DMS79 (cell line): ENCODE results near the gene STAT5B.
"Not testable (repeated sequence)": the region's sequence is repeated elsewhere in the genome, so short reads cannot be mapped to it uniquely, and the experiment has no call there.

Experiments
- DNase-seq: peaks from one replicate; lab custom pipeline; 2025; lab: John Stamatoyannopoulos, UW

The STAT5B gene

GRCh38 chr17:42266918-42267766 is 9.0 kb downstream of the STAT5B start:
- no peak for DNase-seq

- DNase-seq: no peak
These were observed 9.7 kb downstream of the STAT5B start for GRCh38 chr17:42266462-42266861.

GRCh38 chr17:42264366-42264765 is 11.8 kb downstream of the STAT5B start:
- DNase-seq: not testable (repeated sequence)

GRCh38 chr17:42260318-42260717 is 15.9 kb downstream of the STAT5B start:
- DNase-seq: no peak

- no peak for DNase-seq
These were observed 20.7 kb downstream of the STAT5B start for GRCh38 chr17:42255445-42255844.

- no peak for DNase-seq
These were observed 22.6 kb downstream of the STAT5B start for GRCh38 chr17:42253578-42253977.

GRCh38 chr17:42252597-42253550 is 23.3 kb downstream of the STAT5B start:
- no peak for DNase-seq

GRCh38 chr17:42251115-42251514 is 25.1 kb downstream of the STAT5B start:
- DNase-seq: no peak

- no peak for DNase-seq
These were observed 26.3 kb downstream of the STAT5B start for GRCh38 chr17:42249681-42250446.

- no peak for DNase-seq
These were observed 27.6 kb downstream of the STAT5B start for GRCh38 chr17:42248351-42249179.

GRCh38 chr17:42247734-42248133 is 28.5 kb downstream of the STAT5B start:
- DNase-seq: no peak

GRCh38 chr17:42246515-42246914 is 29.7 kb downstream of the STAT5B start:
- DNase-seq: no peak

GRCh38 chr17:42245183-42245582 is 31.0 kb downstream of the STAT5B start:
- DNase-seq: not testable (repeated sequence)

- DNase-seq: not testable (repeated sequence)
These were observed 32.1 kb downstream of the STAT5B start for GRCh38 chr17:42244116-42244515.

- DNase-seq: no peak
These were observed 32.7 kb downstream of the STAT5B start for GRCh38 chr17:42243493-42243982.

- no peak for DNase-seq
These were observed 34.3 kb downstream of the STAT5B start for GRCh38 chr17:42241871-42242270.

- DNase-seq: not testable (repeated sequence)
These were observed 35.3 kb downstream of the STAT5B start for GRCh38 chr17:42240863-42241262.

GRCh38 chr17:42240201-42240600 is 36.0 kb downstream of the STAT5B start:
- no peak for DNase-seq

- not testable (repeated sequence) for DNase-seq
These were observed 36.6 kb downstream of the STAT5B start for GRCh38 chr17:42239576-42239975.

- DNase-seq: no peak
These were observed 39.4 kb downstream of the STAT5B start for GRCh38 chr17:42236760-42237159.

GRCh38 chr17:42233994-42234393 is 42.2 kb downstream of the STAT5B start:
- DNase-seq: no peak
